K562 (cell line): ENCODE results near the gene PAFAH1B1. TPM values are rescaled to one million over a fixed set of nuclear protein-coding genes. Genes with fewer than 3 reads are reported as not detected.

ENCODE experiments used
- ATAC-seq: fragments of 200-7000 bp; cut with Tn5 transposase; 3 replicates; pipeline ENCODE4 v1.9.1; 2020; ENCODE audit warnings: moderate library complexity
- BruUV-seq: library from RNA; stranded (reverse); fragments of 400-500 nt; replicated peaks from 2 replicates; lab custom pipeline; 2021; lab: Mats Ljungman, UMichigan
- CTCF ChIA-PET: fragments of 300-600 bp; formaldehyde crosslinking; extraction: SDS; loops from one replicate; lab custom pipeline; 2021; ENCODE audit warnings: low intra/inter-chr PET ratio; lab: Yijun Ruan, JAX
- POLR2A ChIA-PET: fragments of 300-600, 350-650 bp; sonication (Branson Sonifier 250); formaldehyde crosslinking; extraction: SDS; loops from one replicate; lab custom pipeline; 2021; ENCODE audit warnings: antibody characterized with exemption, inconsistent platforms; lab: Yijun Ruan, JAX
- DNase-seq, 4 experiments: peaks; one replicate each; pipeline versions ENCODE4 v3.0.0 to v3.0.0-alpha.2; 2011 to 2018; ENCODE audit warnings: low spot score in 3 of 4, mixed read lengths in 3 of 4; ENCODE audit errors: extremely low read depth in 1 of 4
- FAIRE-seq: peaks from 2 replicates; lab custom pipeline; 2011; peaks lifted over from hg19 to GRCh38; lab: Jason Lieb, UNC
- H2AFZ ChIP-seq: 2 replicates; pipeline ENCODE4 v1.6.0; 2011; ENCODE audit warnings: low read depth, low read length, control low read depth, inconsistent platforms
- H3K27ac ChIP-seq: fragments of 200-600 bp; 3 replicates; pipeline ENCODE4 v1.8.0; 2011; ENCODE audit warnings: low read depth, mild to moderate bottlenecking, control low read depth, inconsistent platforms, low read length, moderate library complexity, mixed read lengths; ENCODE audit errors: extremely low read depth
- H3K27me3 ChIP-seq, 2 experiments: fragments of 300-600 bp in 1 of 2; 2 replicates in 1 of 2; 3 replicates in 1 of 2; pipeline versions ENCODE4 v1.6.0 to v1.8.0; 2011; ENCODE audit warnings: inconsistent platforms in 2 of 2, low read length in 2 of 2, mild to moderate bottlenecking in 1 of 2, mixed read lengths in 1 of 2, moderate library complexity in 1 of 2; ENCODE audit not compliant: control insufficient read depth in 2 of 2, insufficient read depth in 2 of 2
- H3K36me3 ChIP-seq: fragments of 300-600 bp; 3 replicates; pipeline ENCODE4 v1.8.0; 2011; ENCODE audit warnings: mild to moderate bottlenecking, low read length, inconsistent platforms; ENCODE audit not compliant: control insufficient read depth, insufficient read depth
- H3K4me1 ChIP-seq, 2 experiments: fragments of 200-600 bp in 1 of 2; replicated peaks in 1 of 2; 2 replicates in 1 of 2; 3 replicates in 1 of 2; pipeline versions ENCODE4 v1.5.1 to v1.8.0; 2011; ENCODE audit warnings: inconsistent platforms in 2 of 2, low read length in 2 of 2, mild to moderate bottlenecking in 1 of 2, mixed read lengths in 1 of 2, moderate library complexity in 1 of 2; ENCODE audit not compliant: control insufficient read depth in 2 of 2, insufficient read depth in 2 of 2
- H3K4me2 ChIP-seq: 2 replicates; pipeline ENCODE4 v1.6.1; 2011; ENCODE audit warnings: low read length, control low read depth, inconsistent platforms, mixed read lengths; ENCODE audit not compliant: insufficient read depth
- H3K4me3 ChIP-seq: fragments of 200-600 bp; sonication (generic), shearing (Covaris generic); 2 replicates; pipeline ENCODE4 v1.5.1; 2016; ENCODE audit warnings: control low read depth, inconsistent platforms
- H3K79me2 ChIP-seq: fragments of 200-600 bp; 3 replicates; pipeline ENCODE4 v1.8.0; 2011; ENCODE audit warnings: low read length, inconsistent platforms; ENCODE audit not compliant: control insufficient read depth, insufficient read depth
- H3K9ac ChIP-seq, 2 experiments: 2 replicates each; pipeline versions ENCODE4 v1.6.0 to v1.6.1; 2011; ENCODE audit warnings: low read depth in 2 of 2, low read length in 2 of 2, control low read depth in 1 of 2, inconsistent platforms in 1 of 2, mild to moderate bottlenecking in 1 of 2, mixed read lengths in 1 of 2; ENCODE audit not compliant: insufficient read depth in 1 of 2
- H3K9me1 ChIP-seq: one replicate; pipeline ENCODE4 v1.6.0; 2011; ENCODE audit warnings: inconsistent platforms, mild to moderate bottlenecking, low read length, moderate library complexity; ENCODE audit not compliant: control insufficient read depth, insufficient read depth
- H3K9me3 ChIP-seq: replicated peaks from 2 replicates; pipeline ENCODE4 v1.5.1; 2011; ENCODE audit warnings: low read depth, low read length, inconsistent platforms; ENCODE audit not compliant: control insufficient read depth, insufficient read depth
- H4K20me1 ChIP-seq: replicated peaks from 2 replicates; pipeline ENCODE4 v1.6.1; 2011; ENCODE audit warnings: low read length, inconsistent platforms, mixed read lengths; ENCODE audit not compliant: control insufficient read depth, insufficient read depth
- RBFOX2 ChIP-seq: fragments of 200-400 bp; formaldehyde crosslinking; IDR thresholded peaks from 2 replicates; pipeline ENCODE4 v1.6.1; 2017; ENCODE audit warnings: low read depth, mild to moderate bottlenecking, low read length, moderate library complexity
- SUPT5H ChIP-seq: fragments of 450-650 bp; IDR thresholded peaks from 2 replicates; pipeline ENCODE4 v1.6.1; 2016
- THRA ChIP-seq: fragments of 450-650 bp; IDR thresholded peaks from 2 replicates; pipeline ENCODE4 v1.6.1; 2017; ENCODE audit warnings: mild to moderate bottlenecking, moderate library complexity
- WGBS: fragments of 100-300 bp; shearing (Covaris generic); methylation state at CpG from one replicate; pipeline ENCODE4 v1.1.6; 2016; ENCODE audit warnings: low coverage, mixed read lengths; ENCODE audit not compliant: insufficient coverage; ENCODE audit errors: missing lambda C conversion rate; 5-methylcytosine and 5-hydroxymethylcytosine counted together
- in situ Hi-C: fragments of 300-500 bp; cut with MboI; formaldehyde crosslinking; loops from 4 replicates; pipeline ENCODE4 v1.15.0; 2018; ENCODE audit warnings: inconsistent platforms, mixed read lengths
- intact Hi-C: fragments of 100-400 bp; cut with micrococcal nuclease; formaldehyde crosslinking; loops from 2 replicates; pipeline ENCODE4 v1.14.2; 2022
- polyA plus RNA-seq, 8 experiments: library from polyadenylated mRNA; depleted of rRNA in 4 of 8; stranded (reverse) in 5 of 8; unstranded in 3 of 8; fragments of >200 nt; fragmentation: Nextera tagmentation in 2 of 8; fragmentation: Illumina TruSeq in 1 of 8; extraction: Ambion mirVana in 2 of 8; extraction: Trizol in 1 of 8; gene quantifications; 2 replicates each; pipeline versions ENCODE4 v1.2.1 to v1.2.3, GENCODE V29; 2011 to 2014; ENCODE audit warnings: inconsistent platforms in 1 of 8, missing spikeins in 1 of 8
- total RNA-seq, 7 experiments: library from RNA; depleted of rRNA in 6 of 7; stranded (reverse); fragments of >200 nt in 6 of 7; fragmentation: Illumina TruSeq in 2 of 7; extraction: Trizol in 2 of 7; gene quantifications; 2 replicates each; pipeline versions ENCODE4 v1.2.1 to v1.2.3, GENCODE V29; 2011 to 2021; ENCODE audit warnings: low replicate concordance in 1 of 7

PAFAH1B1 gene
- total and polyA plus RNA-seq, 9 of the 15 experiments (the other 6 are each of a cell fraction or from before 2014, with no cell fraction given), result 23.3 to 66.4 (median 40.2) TPM

- 92% methylated on average over 2 of the region's 4 CpGs for WGBS
Observed at GRCh38 chr17:2704890-2705248, 111.4 kb downstream of the PAFAH1B1 start.

More at GRCh38 chr17:2704890-2705248, 111.4 kb downstream of the PAFAH1B1 start:
- TF ChIP-seq THRA (no peak), SUPT5H (0 out of 2 replicates have a peak, but pooled peaks have one; percentile 37), RBFOX2 (peak; percentile 43; the same call in 1 of the 2 replicates)
- ATAC-seq (no peak), FAIRE-seq (no peak), DNase-seq (no peak)
- H3K27me3 ChIP-seq, result no peaks in the 10 kb centered on the region
- no TSS peak for BruUV-seq
- H3K4me1 ChIP-seq, result peaks cover 10 to 34% of the 10 kb centered on the region in 2 experiments; a peak in 4 of 5 replicates
- H3K9me3 ChIP-seq, result no peaks in the 10 kb centered on the region
- intact Hi-C loops, result no loop called here
- H2AFZ ChIP-seq, result no peak overlapping the region
- H3K27ac ChIP-seq, result no peak overlapping the region
- ChIA-PET POLR2A (interaction anchor here (0.6 to 1.4 kb wide), 3 partner anchors 9 to 13 kb away, joined by 3 to 4 read pairs (median 4); no protein-coding TSS in a partner anchor), CTCF (no interaction called here)
- H3K36me3 ChIP-seq, result peaks cover 88% of the 10 kb centered on the region; the same call in 1 of the 3 replicates
- no peak overlapping the region for H3K4me3 ChIP-seq
- H4K20me1 ChIP-seq, result peaks cover 13% of the 10 kb centered on the region; the same call in 1 of the 2 replicates
- no peak overlapping the region for H3K9ac ChIP-seq
- H3K9me1 ChIP-seq, result peaks cover 5% of the 10 kb centered on the region
- H3K79me2 ChIP-seq, result peaks cover 55% of the 10 kb centered on the region
- no peak overlapping the region for H3K4me2 ChIP-seq
- in situ Hi-C loops, result no loop called here
